GM08714 (cell line): ENCODE measurements around the gene LPP.

Experiments used
- H3K4me3 ChIP-seq: fragments of 200-500 bp; sonication (Bioruptor generic); 2 replicates; pipeline ENCODE4 v1.5.1; 2014; ENCODE audit warnings: mild to moderate bottlenecking, low read length, inconsistent platforms
- ZNF274 ChIP-seq: IDR thresholded peaks from 2 replicates; pipeline ENCODE4 v1.6.1; 2012; ENCODE audit warnings: mild to moderate bottlenecking, low read depth, low read length

Gene LPP

DNA sequence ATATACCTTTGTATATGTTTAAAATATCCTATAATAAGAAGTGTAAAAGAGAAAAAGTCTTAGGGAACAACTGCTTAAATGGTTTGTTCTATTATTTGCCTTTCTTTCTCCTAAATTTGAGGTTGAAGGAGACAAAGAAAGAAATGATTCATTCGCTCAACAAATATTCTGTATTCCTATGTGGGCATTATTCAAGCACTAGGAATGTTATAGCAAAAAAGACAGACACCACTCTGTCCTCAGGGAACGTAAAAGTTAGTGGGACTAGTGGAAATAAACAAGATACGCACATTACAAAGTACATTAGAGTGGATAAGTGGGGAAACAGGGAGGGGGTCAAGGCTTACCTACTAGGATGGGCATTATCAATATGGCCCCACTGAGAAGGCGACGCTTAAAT is 332.2 kb downstream of the LPP start:
- H3K4me3 ChIP-seq = no peak overlapping the region
- TF ChIP-seq ZNF274 = no peak

DNA sequence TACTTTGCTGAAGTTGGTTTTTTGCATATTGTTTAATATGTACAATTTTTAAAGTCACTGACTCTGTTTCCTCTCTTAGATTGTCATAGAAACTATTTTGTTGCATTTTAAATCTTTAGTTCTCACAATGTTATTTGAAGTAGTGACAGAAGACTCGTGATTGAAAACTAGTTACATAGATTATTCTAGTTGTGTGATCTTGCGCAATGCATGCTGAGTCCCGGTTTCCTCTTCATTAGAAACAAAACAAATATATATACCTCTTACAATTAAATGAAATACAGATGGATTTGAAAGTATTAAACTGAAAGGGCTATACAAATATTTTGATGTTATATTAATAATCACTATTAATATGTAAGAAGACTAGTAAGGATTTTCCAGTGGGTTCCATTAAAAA is 333.0 kb downstream of the LPP start:
- H3K4me3 ChIP-seq = no peak overlapping the region
- no peak for TF ChIP-seq ZNF274

DNA sequence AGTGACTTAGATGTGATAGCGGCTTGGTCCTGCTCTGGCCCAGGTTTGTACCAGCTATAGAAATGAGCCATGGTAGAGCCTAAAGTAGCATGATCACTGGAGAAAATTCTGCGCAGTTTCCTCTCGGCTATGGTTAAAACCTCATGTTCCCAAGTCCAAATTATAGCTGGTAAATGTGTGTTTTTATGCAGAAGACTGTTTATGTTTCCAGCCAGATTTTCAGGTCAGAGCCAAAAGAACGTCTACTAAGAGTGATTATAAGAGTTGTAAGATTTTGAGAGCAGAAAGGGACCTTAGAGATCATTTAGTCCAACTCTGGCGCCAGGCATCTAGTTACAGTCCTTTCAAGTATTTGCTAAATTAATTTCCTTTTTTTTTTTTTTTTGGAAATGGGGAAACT is 333.7 kb downstream of the LPP start:
- no peak for TF ChIP-seq ZNF274
- H3K4me3 ChIP-seq = no peak overlapping the region

DNA sequence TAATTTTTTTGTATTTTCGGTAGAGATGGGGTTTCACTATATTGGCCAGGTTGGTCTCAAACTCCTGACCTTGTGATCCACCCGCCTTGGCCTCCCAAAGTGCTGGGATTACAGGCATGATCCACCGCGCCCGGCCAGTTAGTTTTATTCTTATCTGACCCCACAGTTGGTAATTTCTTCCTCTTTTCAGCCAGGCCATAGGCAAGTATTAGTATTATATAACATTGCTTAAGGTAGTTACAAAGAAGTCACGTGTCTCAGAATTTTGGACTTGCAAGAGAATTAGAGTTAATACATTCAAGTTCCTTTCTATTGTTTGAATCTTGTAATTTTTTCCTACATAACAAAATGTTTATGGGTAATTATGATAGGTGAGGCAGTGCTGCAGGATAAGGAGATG is 334.8 kb downstream of the LPP start:
- no peak for TF ChIP-seq ZNF274
- no peak overlapping the region for H3K4me3 ChIP-seq

- no peak overlapping the region for H3K4me3 ChIP-seq
- TF ChIP-seq ZNF274 = no peak
Measured at GRCh38 chr3:188489639-188490405, 335.9 kb downstream of the LPP start.

DNA sequence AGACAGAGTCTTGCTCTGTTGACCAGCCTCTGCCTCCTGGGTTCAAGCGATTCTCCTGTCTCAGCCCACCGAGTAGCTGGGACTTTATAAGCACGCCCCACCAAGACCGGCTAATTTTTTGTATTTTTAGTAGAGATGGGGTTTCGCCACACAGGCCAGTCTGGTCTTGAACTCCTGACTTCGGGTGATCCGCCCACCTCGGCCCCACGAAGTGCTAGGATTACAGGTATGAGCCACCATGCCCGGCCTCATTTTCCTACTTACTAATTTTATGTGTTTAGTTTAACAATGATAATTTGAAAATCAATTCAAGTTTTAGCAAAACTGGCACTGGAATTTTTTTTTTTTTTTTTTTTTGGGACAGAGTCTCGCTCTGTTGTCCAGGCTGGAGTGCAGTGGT is 336.5 kb downstream of the LPP start:
- TF ChIP-seq ZNF274 = no peak
- no peak overlapping the region for H3K4me3 ChIP-seq

GRCh38 chr3:188491276-188491687 is 337.3 kb downstream of the LPP start:
- H3K4me3 ChIP-seq = no peak overlapping the region

DNA sequence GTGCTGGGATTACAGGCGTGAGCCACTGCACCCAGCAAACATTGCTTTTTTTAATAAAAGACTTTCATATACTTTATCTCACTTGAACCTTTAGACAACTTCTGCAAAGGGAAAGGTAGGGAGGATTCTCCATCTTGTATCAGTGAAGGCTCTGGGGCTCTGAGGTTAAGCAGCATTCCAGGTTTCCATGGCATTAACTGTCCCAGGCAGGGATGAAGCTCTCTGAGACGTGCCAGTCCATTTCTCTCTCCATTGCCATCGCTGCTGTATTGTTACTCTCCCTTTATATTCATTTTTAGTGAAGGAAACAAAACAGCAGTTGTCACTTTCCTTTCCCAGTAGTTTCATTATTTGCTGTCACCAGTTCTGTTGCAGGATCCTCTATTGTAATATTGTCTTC is 342.4 kb downstream of the LPP start:
- no peak overlapping the region for H3K4me3 ChIP-seq
- no peak for TF ChIP-seq ZNF274

More at GRCh38 chr3:188491276-188491687, 337.3 kb downstream of the LPP start:
- TF ChIP-seq ZNF274 = no peak

DNA sequence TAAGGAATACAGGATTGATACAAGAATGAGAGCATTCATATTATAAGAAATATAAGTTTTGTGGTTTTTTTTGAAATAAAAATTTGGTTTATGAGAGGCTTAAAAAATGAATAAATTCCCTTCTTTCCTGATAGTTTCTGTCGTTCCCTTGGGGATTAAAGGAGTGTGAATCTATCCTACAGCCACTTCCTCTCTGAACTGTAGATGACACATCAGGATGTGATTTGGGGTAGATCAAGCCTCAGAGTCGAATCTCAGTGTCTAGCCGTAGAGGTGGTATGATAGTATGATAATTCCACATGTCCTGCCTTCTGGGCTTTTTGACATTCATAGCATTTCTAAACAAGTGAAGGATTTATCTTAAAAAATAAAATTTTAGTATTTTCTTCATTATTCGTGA is 343.1 kb downstream of the LPP start:
- no peak overlapping the region for H3K4me3 ChIP-seq

DNA sequence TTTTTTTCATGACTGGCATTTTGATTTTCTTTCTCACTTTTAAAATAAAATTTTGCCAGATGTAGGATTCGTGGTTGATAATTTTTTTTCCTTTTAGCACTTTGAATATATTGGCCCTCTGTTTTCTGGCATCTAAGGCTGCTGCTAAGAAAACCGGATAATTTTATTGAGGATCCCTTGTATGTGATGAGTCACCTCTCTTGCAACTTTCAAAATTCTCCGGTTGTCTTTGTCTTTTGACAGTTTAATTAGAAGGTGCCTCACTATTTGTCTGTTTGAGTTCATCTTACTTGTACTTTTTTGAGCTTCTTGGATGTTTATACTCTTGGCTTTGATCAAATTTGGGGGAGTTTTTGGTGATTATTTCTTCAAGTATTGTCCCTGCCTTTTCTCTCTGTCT is 349.7 kb downstream of the LPP start:
- TF ChIP-seq ZNF274 = no peak
- no peak overlapping the region for H3K4me3 ChIP-seq

More for the DNA sequence above, 343.1 kb downstream of the LPP start:
- TF ChIP-seq ZNF274 = no peak

DNA sequence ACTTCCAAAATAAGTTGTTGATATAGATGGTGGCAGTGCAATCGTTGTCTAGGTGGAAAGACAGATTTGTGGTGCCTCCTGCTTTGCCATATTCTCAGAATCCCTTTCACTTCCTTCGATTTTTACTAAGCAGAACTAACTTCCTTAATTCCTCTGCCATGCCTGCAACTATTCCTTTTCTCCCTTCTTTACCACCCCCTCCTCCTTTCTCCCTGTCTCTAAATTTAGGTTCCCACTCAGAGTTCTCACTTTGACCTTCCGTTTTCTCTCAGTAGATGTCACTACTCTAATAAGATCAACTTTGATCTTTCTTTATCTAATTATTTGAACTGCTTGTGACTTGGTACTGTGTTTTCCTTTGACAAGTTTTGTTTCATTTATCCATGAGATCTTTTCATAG is 351.2 kb downstream of the LPP start:
- H3K4me3 ChIP-seq = no peak overlapping the region
- no peak for TF ChIP-seq ZNF274

DNA sequence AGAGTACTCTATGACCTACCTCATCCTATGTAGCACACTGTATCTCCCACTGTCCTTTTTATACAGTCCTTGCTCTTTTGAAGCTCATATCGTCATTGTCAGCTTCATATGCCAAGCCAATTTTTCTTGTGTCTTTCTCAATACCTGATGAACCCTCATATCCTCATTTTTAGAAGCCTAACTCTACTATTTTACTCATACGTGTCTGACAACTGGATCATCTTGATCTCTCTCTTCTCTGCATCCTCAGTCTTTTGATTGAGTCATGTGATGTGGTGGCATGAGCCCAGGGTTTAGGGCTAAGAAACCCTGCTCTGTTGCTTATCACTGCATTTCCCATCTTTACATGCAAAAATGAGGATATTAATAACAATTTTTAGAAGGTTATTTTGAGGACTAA is 352.0 kb downstream of the LPP start:
- H3K4me3 ChIP-seq = no peak overlapping the region
- TF ChIP-seq ZNF274 = no peak

DNA sequence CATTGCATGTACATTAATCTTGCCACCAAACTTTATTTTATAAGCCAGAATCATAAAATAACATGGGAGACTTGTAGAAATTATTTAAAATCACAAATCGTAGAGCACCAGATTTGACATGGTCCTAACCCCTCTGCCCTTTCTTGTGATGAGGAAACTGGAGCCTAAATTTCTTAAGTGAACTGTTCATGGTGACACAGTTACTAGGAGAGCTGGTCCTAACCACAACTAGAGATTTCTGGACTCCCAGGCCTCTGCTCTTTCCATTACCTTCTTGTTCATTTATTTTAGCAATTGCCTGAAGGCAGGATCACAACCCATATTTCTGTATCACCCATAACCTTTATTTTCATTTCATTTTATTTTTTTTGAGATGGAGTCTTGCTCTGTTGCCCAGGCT is 352.5 kb downstream of the LPP start:
- H3K4me3 ChIP-seq = no peak overlapping the region
- TF ChIP-seq ZNF274 = no peak

DNA sequence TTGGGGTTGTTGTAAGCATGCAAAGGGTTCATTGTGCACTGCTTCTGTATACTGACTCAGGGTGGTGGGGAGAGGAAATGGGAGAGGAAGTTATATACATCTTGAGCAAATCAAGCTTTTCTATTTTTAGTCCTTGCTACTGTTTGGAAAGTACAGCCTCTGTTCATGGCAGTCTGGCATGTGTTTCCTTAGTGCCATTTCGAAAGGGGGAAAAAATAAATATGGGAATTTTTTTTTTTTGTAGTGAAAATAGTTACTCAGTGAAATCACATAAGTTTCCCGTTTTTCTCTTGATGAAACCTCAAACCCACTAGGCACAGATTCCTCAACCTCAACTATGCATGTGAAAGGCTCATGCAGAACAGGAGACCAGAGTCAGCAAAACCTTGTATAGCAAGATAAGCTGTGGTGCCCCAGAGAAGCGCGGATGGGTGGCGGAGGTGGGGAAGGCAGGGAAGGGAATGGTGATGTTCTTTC is 353.3 kb downstream of the LPP start:
- no peak for TF ChIP-seq ZNF274

GRCh38 chr3:188508454-188508853 is 354.5 kb downstream of the LPP start:
- no peak for TF ChIP-seq ZNF274
- H3K4me3 ChIP-seq = no peak overlapping the region

More for the DNA sequence above, 353.3 kb downstream of the LPP start:
- no peak overlapping the region for H3K4me3 ChIP-seq

GRCh38 chr3:188509316-188509715 is 355.4 kb downstream of the LPP start:
- no peak overlapping the region for H3K4me3 ChIP-seq
- no peak for TF ChIP-seq ZNF274
